ENCODE results near the gene ZFP62.

ZFP62 gene

GRCh38 chr5:180824630-180825476, 36.2 kb downstream of the ZFP62 start:
- FAIRE-seq: no peak
- DNase-seq (ENCODE audit: insufficient read length, low spot score): no peak
- TF ChIP-seq SPI1 (IDR thresholded peaks at IDR 0.05; ENCODE audit: low read depth, low read length) (no peak), POU2F2 (IDR thresholded peaks at IDR 0.05; ENCODE audit: low read depth, low read length) (no peak), POLR2AphosphoS5 (IDR thresholded peaks at IDR 0.05; ENCODE audit: low read depth, low read length) (no peak), PAX5 (IDR thresholded peaks at IDR 0.05; ENCODE audit: insufficient read depth, low read length, severe bottlenecking) (no peak), POLR2A (IDR thresholded peaks at IDR 0.05; ENCODE audit: low read depth, low read length) (no peak), TAF1 (IDR thresholded peaks at IDR 0.05; ENCODE audit: low read depth, low read length) (no peak)

- TF ChIP-seq POLR2AphosphoS5 (IDR thresholded peaks at IDR 0.05; ENCODE audit: low read depth, low read length) (no peak), POLR2A (IDR thresholded peaks at IDR 0.05; ENCODE audit: low read depth, low read length) (no peak), POU2F2 (IDR thresholded peaks at IDR 0.05; ENCODE audit: low read depth, low read length) (no peak), TAF1 (IDR thresholded peaks at IDR 0.05; ENCODE audit: low read depth, low read length) (no peak), PAX5 (IDR thresholded peaks at IDR 0.05; ENCODE audit: insufficient read depth, low read length, severe bottlenecking) (no peak), SPI1 (IDR thresholded peaks at IDR 0.05; ENCODE audit: low read depth, low read length) (no peak)
- FAIRE-seq: no peak
- no peak for DNase-seq (ENCODE audit: insufficient read length, low spot score)
These were observed 37.0 kb downstream of the ZFP62 start for GRCh38 chr5:180823940-180824629.

- no peak for DNase-seq (ENCODE audit: insufficient read length, low spot score)
- FAIRE-seq: no peak
These were observed 37.7 kb downstream of the ZFP62 start for GRCh38 chr5:180823346-180823745.

GRCh38 chr5:180821538-180821937, 39.5 kb downstream of the ZFP62 start:
- FAIRE-seq: peak; percentile 9
- DNase-seq (ENCODE audit: insufficient read length, low spot score): no peak
- no peak for TF ChIP-seq SPI1 (IDR thresholded peaks at IDR 0.05; ENCODE audit: low read depth, low read length)

More at GRCh38 chr5:180823346-180823745, 37.7 kb downstream of the ZFP62 start:
- TF ChIP-seq TAF1 (IDR thresholded peaks at IDR 0.05; ENCODE audit: low read depth, low read length): no peak
- TF ChIP-seq POLR2A (IDR thresholded peaks at IDR 0.05; ENCODE audit: low read depth, low read length): no peak
- no peak for TF ChIP-seq SPI1 (IDR thresholded peaks at IDR 0.05; ENCODE audit: low read depth, low read length)
- TF ChIP-seq POLR2AphosphoS5 (IDR thresholded peaks at IDR 0.05; ENCODE audit: low read depth, low read length): no peak
- TF ChIP-seq PAX5 (IDR thresholded peaks at IDR 0.05; ENCODE audit: insufficient read depth, low read length, severe bottlenecking): no peak
- TF ChIP-seq POU2F2 (IDR thresholded peaks at IDR 0.05; ENCODE audit: low read depth, low read length): no peak

GRCh38 chr5:180820788-180821321, 40.2 kb downstream of the ZFP62 start:
- TF ChIP-seq PAX5 (IDR thresholded peaks at IDR 0.05; ENCODE audit: insufficient read depth, low read length, severe bottlenecking) (peak; percentile 46), POLR2A (IDR thresholded peaks at IDR 0.05; ENCODE audit: low read depth, low read length) (no peak), POLR2AphosphoS5 (IDR thresholded peaks at IDR 0.05; ENCODE audit: low read depth, low read length) (no peak), TAF1 (IDR thresholded peaks at IDR 0.05; ENCODE audit: low read depth, low read length) (no peak), POU2F2 (IDR thresholded peaks at IDR 0.05; ENCODE audit: low read depth, low read length) (no peak), SPI1 (IDR thresholded peaks at IDR 0.05; ENCODE audit: low read depth, low read length) (no peak)
- FAIRE-seq: peak; percentile 91
- no peak for DNase-seq (ENCODE audit: insufficient read length, low spot score)

GRCh38 chr5:180818677-180819341, 42.3 kb downstream of the ZFP62 start:
- TF ChIP-seq POLR2AphosphoS5 (IDR thresholded peaks at IDR 0.05; ENCODE audit: low read depth, low read length): no peak
- no peak for TF ChIP-seq TAF1 (IDR thresholded peaks at IDR 0.05; ENCODE audit: low read depth, low read length)
- no peak for TF ChIP-seq POU2F2 (IDR thresholded peaks at IDR 0.05; ENCODE audit: low read depth, low read length)
- no peak for TF ChIP-seq POLR2A (IDR thresholded peaks at IDR 0.05; ENCODE audit: low read depth, low read length)
- TF ChIP-seq PAX5 (IDR thresholded peaks at IDR 0.05; ENCODE audit: insufficient read depth, low read length, severe bottlenecking): no peak
- no peak for TF ChIP-seq SPI1 (IDR thresholded peaks at IDR 0.05; ENCODE audit: low read depth, low read length)
- no peak for DNase-seq (ENCODE audit: insufficient read length, low spot score)
- FAIRE-seq: no peak

- FAIRE-seq (peak; percentile 62), DNase-seq (ENCODE audit: insufficient read length, low spot score) (no peak)
- TF ChIP-seq POLR2AphosphoS5 (IDR thresholded peaks at IDR 0.05; ENCODE audit: low read depth, low read length): no peak
- TF ChIP-seq TAF1 (IDR thresholded peaks at IDR 0.05; ENCODE audit: low read depth, low read length): no peak
- TF ChIP-seq SPI1 (IDR thresholded peaks at IDR 0.05; ENCODE audit: low read depth, low read length): no peak
- TF ChIP-seq PAX5 (IDR thresholded peaks at IDR 0.05; ENCODE audit: insufficient read depth, low read length, severe bottlenecking): no peak
- no peak for TF ChIP-seq POLR2A (IDR thresholded peaks at IDR 0.05; ENCODE audit: low read depth, low read length)
- no peak for TF ChIP-seq POU2F2 (IDR thresholded peaks at IDR 0.05; ENCODE audit: low read depth, low read length)
These were observed 43.0 kb downstream of the ZFP62 start for GRCh38 chr5:180817893-180818674.

- DNase-seq (ENCODE audit: insufficient read length, low spot score) (no peak), FAIRE-seq (peak; percentile 65)
- no peak for TF ChIP-seq POLR2AphosphoS5 (IDR thresholded peaks at IDR 0.05; ENCODE audit: low read depth, low read length)
- TF ChIP-seq POU2F2 (IDR thresholded peaks at IDR 0.05; ENCODE audit: low read depth, low read length): peak; percentile 76; the same call in 1 of the 2 replicates
- no peak for TF ChIP-seq POLR2A (IDR thresholded peaks at IDR 0.05; ENCODE audit: low read depth, low read length)
- no peak for TF ChIP-seq PAX5 (IDR thresholded peaks at IDR 0.05; ENCODE audit: insufficient read depth, low read length, severe bottlenecking)
- TF ChIP-seq SPI1 (IDR thresholded peaks at IDR 0.05; ENCODE audit: low read depth, low read length): no peak
These were observed 44.2 kb downstream of the ZFP62 start for GRCh38 chr5:180816608-180817534.

All from GM12891 (cell line).